HepG2 (cell line): ENCODE results near the gene ALDOA. TPM values are rescaled to one million over a fixed set of nuclear protein-coding genes. Genes with fewer than 3 reads are reported as not detected.

Experiments
- CAMTA2 ChIP-seq: sonication (generic); formaldehyde crosslinking; IDR thresholded peaks from 2 replicates; pipeline ENCODE4 v1.4.0; 2020; ENCODE audit warnings: mild to moderate bottlenecking, missing genetic modification reagents, borderline replicate concordance
- CBFB ChIP-seq: sonication (generic); formaldehyde crosslinking; IDR thresholded peaks from 2 replicates; pipeline ENCODE4 v1.4.0; 2020; ENCODE audit warnings: missing genetic modification reagents
- ELF1 ChIP-seq: sonication (generic); formaldehyde crosslinking; IDR thresholded peaks from 2 replicates; pipeline ENCODE4 v1.4.0; 2020; ENCODE audit warnings: missing genetic modification reagents
- ELF3 ChIP-seq: IDR thresholded peaks from 2 replicates; pipeline ENCODE4 v1.6.1; 2016; ENCODE audit warnings: missing genetic modification reagents, missing compliant biosample characterization
- ELF4 ChIP-seq: sonication (generic); formaldehyde crosslinking; IDR thresholded peaks from 2 replicates; pipeline ENCODE4 v1.5.0; 2020; ENCODE audit warnings: missing genetic modification reagents, mild to moderate bottlenecking, moderate library complexity, borderline replicate concordance
- HOMEZ ChIP-seq: IDR thresholded peaks from 2 replicates; pipeline ENCODE4 v1.6.1; 2016; ENCODE audit warnings: low read depth
- KLF11 ChIP-seq: IDR thresholded peaks from 2 replicates; pipeline ENCODE4 v1.6.1; 2016; ENCODE audit warnings: missing compliant biosample characterization
- KLF9 ChIP-seq: IDR thresholded peaks from 2 replicates; pipeline ENCODE4 v1.6.1; 2016; ENCODE audit warnings: low read depth
- RAD21 ChIP-seq: fragments of 450-650 bp; formaldehyde crosslinking; IDR thresholded peaks from 2 replicates; pipeline ENCODE4 v1.5.0; 2020; ENCODE audit warnings: mild to moderate bottlenecking
- SOX13 ChIP-seq, 3 experiments: fragments of 450-650 bp in 1 of 3; sonication (generic) in 1 of 3; formaldehyde crosslinking in 1 of 3; IDR thresholded peaks in 2 of 3; conservative IDR thresholded peaks in 1 of 3; 2 replicates each; pipeline versions ENCODE4 v1.5.0 to v1.6.1; 2016 to 2020; ENCODE audit warnings: antibody characterized with exemption in 1 of 3, mild to moderate bottlenecking in 1 of 3, missing compliant biosample characterization in 1 of 3, missing genetic modification reagents in 1 of 3, moderate library complexity in 1 of 3
- ZFP36L2 ChIP-seq: sonication (generic); formaldehyde crosslinking; IDR thresholded peaks from 2 replicates; pipeline ENCODE4 v1.4.0; 2020; ENCODE audit warnings: missing genetic modification reagents
- ZNF18 ChIP-seq: sonication (generic); formaldehyde crosslinking; IDR thresholded peaks from 2 replicates; pipeline ENCODE4 v1.8.0; 2022; ENCODE audit warnings: mild to moderate bottlenecking, missing genetic modification reagents; ENCODE audit not compliant: insufficient replicate concordance
- ZNF256 ChIP-seq: sonication (generic); formaldehyde crosslinking; conservative IDR thresholded peaks from 2 replicates; pipeline ENCODE4 v1.4.0; 2020; ENCODE audit warnings: missing genetic modification reagents
- ZNF839 ChIP-seq: sonication (generic); formaldehyde crosslinking; IDR thresholded peaks from 2 replicates; pipeline ENCODE4 v1.4.0; 2020; ENCODE audit warnings: missing genetic modification reagents, mild to moderate bottlenecking, borderline replicate concordance
- polyA plus RNA-seq, 8 experiments: library from polyadenylated mRNA; depleted of rRNA in 3 of 8; stranded (reverse) in 7 of 8; unstranded in 1 of 8; fragments of >200 nt; fragmentation: Illumina TruSeq in 4 of 8; extraction: Trizol in 4 of 8; gene quantifications; 2 replicates each; pipeline versions ENCODE4 v1.2.1 to v1.2.3, GENCODE V29; 2011 to 2016; ENCODE audit warnings: low read depth in 4 of 8, missing spikeins in 1 of 8, mixed read lengths in 1 of 8; ENCODE audit not compliant: insufficient read depth in 1 of 8
- total RNA-seq, 5 experiments: library from RNA; depleted of rRNA; stranded (reverse); fragments of >200 nt; fragmentation: Illumina TruSeq; extraction: Trizol; gene quantifications; 2 replicates each; pipeline ENCODE4 v1.2.3, GENCODE V29; 2016; ENCODE audit warnings: low read depth in 1 of 5
- TF ChIP-seq, protein P1 (sequence below): IDR thresholded peaks from 2 replicates; pipeline ENCODE4 v1.6.1; 2016; ENCODE audit warnings: mild to moderate bottlenecking
- TF ChIP-seq, protein P2 (sequence below): sonication (generic); formaldehyde crosslinking; IDR thresholded peaks from 2 replicates; pipeline ENCODE4 v1.4.0; 2020; ENCODE audit warnings: missing genetic modification reagents
- TF ChIP-seq, protein P3 (sequence below): sonication (generic); formaldehyde crosslinking; IDR thresholded peaks from 2 replicates; pipeline ENCODE4 v1.5.1; 2020; ENCODE audit warnings: mild to moderate bottlenecking, moderate library complexity, missing genetic modification reagents
- TF ChIP-seq, protein P4 (sequence below): sonication (generic); formaldehyde crosslinking; IDR thresholded peaks from 2 replicates; pipeline ENCODE4 v1.5.0; 2020; ENCODE audit warnings: mild to moderate bottlenecking, missing genetic modification reagents

ALDOA gene
- total and polyA plus RNA-seq, 2 of the 13 experiments (the other 11 are each of a cell fraction or from before 2014, with no cell fraction given): 925 to 1,884 TPM

DNA sequence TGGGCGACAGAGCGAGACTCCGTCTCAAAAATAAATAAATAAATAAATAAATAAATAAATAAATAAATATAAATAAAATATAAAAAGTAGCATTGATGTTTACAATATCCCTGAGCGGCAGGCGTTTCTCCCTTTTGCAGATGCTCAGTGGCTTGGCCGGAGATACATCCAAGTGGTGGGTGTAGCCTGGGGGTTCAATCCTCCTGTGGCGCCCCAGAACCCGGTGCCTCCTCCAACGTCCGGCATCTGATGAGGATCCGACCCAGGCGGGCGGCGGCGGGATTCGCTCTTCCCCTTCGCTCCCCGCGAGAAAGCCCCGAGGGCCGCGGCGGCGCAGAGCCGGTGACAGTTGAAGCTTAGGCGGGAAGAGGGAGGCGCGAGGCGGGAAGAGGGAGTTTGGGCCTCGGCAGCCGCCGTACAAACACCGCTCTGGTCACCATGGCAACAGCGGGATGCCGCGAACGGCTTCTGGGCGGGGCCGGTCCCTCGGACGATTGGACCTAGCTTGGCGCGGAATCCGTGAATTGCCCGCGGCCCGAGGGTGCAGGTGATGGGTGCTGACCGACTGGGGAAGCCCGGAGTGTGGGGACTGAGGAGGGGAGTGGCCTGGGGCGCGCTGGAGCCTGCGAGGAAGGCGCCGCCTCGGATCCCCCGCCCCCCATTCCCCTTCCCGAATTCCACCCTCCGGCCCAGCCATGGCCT, 12.7 kb upstream of the ALDOA start (continued):
- TF ChIP-seq ZFP36L2 (CRISPR knock-in tag): peak; percentile 90; the same call in 1 of the 2 replicates
- TF ChIP-seq, protein P1, sequence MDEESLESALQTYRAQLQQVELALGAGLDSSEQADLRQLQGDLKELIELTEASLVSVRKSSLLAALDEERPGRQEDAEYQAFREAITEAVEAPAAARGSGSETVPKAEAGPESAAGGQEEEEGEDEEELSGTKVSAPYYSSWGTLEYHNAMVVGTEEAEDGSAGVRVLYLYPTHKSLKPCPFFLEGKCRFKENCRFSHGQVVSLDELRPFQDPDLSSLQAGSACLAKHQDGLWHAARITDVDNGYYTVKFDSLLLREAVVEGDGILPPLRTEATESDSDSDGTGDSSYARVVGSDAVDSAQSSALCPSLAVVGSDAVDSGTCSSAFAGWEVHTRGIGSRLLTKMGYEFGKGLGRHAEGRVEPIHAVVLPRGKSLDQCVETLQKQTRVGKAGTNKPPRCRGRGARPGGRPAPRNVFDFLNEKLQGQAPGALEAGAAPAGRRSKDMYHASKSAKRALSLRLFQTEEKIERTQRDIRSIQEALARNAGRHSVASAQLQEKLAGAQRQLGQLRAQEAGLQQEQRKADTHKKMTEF (CRISPR knock-in tag): peak; percentile 95
- peak; percentile 61; the same call in 1 of the 2 replicates for TF ChIP-seq RAD21 (CRISPR knock-in tag)
- TF ChIP-seq, protein P2, sequence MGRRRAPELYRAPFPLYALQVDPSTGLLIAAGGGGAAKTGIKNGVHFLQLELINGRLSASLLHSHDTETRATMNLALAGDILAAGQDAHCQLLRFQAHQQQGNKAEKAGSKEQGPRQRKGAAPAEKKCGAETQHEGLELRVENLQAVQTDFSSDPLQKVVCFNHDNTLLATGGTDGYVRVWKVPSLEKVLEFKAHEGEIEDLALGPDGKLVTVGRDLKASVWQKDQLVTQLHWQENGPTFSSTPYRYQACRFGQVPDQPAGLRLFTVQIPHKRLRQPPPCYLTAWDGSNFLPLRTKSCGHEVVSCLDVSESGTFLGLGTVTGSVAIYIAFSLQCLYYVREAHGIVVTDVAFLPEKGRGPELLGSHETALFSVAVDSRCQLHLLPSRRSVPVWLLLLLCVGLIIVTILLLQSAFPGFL (CRISPR knock-in tag): no peak; the same call in 1 of the 2 replicates
- TF ChIP-seq ZNF256 (CRISPR knock-in tag): peak; percentile 94
- TF ChIP-seq SOX13 (IDR thresholded peaks at IDR 0.05): no peak
- TF ChIP-seq SOX13 (CRISPR knock-in tag; conservative IDR thresholded peaks at IDR 0.05 in 1 of 2, IDR thresholded peaks at IDR 0.05 in 1 of 2): peak in 1 of 2 experiments; percentile 71; a peak in 2 of 4 replicates
- no peak for TF ChIP-seq CAMTA2 (CRISPR knock-in tag)
- TF ChIP-seq KLF9 (CRISPR knock-in tag): peak; percentile 98
- TF ChIP-seq ZNF839 (CRISPR knock-in tag): peak; percentile 87; the same call in 1 of the 2 replicates
- TF ChIP-seq, protein P3, sequence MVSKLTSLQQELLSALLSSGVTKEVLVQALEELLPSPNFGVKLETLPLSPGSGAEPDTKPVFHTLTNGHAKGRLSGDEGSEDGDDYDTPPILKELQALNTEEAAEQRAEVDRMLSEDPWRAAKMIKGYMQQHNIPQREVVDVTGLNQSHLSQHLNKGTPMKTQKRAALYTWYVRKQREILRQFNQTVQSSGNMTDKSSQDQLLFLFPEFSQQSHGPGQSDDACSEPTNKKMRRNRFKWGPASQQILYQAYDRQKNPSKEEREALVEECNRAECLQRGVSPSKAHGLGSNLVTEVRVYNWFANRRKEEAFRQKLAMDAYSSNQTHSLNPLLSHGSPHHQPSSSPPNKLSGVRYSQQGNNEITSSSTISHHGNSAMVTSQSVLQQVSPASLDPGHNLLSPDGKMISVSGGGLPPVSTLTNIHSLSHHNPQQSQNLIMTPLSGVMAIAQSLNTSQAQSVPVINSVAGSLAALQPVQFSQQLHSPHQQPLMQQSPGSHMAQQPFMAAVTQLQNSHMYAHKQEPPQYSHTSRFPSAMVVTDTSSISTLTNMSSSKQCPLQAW (CRISPR knock-in tag): peak; percentile 98
- peak; percentile 91 for TF ChIP-seq CBFB (CRISPR knock-in tag)
- TF ChIP-seq HOMEZ: 0 out of 2 replicates have a peak, but pooled peaks have one; percentile 30
- TF ChIP-seq ELF1: peak; percentile 82
- TF ChIP-seq KLF11 (CRISPR knock-in tag): peak; percentile 98
- TF ChIP-seq ELF4: peak; percentile 79; the same call in 1 of the 2 replicates
- TF ChIP-seq, protein P4, sequence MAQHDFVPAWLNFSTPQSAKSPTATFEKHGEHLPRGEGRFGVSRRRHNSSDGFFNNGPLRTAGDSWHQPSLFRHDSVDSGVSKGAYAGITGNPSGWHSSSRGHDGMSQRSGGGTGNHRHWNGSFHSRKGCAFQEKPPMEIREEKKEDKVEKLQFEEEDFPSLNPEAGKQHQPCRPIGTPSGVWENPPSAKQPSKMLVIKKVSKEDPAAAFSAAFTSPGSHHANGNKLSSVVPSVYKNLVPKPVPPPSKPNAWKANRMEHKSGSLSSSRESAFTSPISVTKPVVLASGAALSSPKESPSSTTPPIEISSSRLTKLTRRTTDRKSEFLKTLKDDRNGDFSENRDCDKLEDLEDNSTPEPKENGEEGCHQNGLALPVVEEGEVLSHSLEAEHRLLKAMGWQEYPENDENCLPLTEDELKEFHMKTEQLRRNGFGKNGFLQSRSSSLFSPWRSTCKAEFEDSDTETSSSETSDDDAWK (CRISPR knock-in tag): no peak
- TF ChIP-seq ZNF18 (CRISPR knock-in tag): peak; percentile 92
- TF ChIP-seq ELF3 (CRISPR knock-in tag): peak; percentile 90
